SK-N-SH treated with all-trans-retinoic acid at 6 μM for 48 hours (cell line): Measurements from ENCODE around the gene PLCL2.

Experiments
- ATAC-seq: fragments of 200-7000 bp; cut with Tn5 transposase; 3 replicates; pipeline ENCODE4 v1.9.1; 2020; ENCODE audit warnings: mild to moderate bottlenecking, moderate library complexity
- ARNTL ChIP-seq: fragments of 450-650 bp; formaldehyde crosslinking; IDR thresholded peaks from 2 replicates; pipeline ENCODE4 v1.5.0; 2020; ENCODE audit warnings: low read depth, mild to moderate bottlenecking, moderate library complexity, borderline replicate concordance
- BACH2 ChIP-seq: fragments of 250-450 bp; sonication (Bioruptor Pico); IDR thresholded peaks from 2 replicates; pipeline ENCODE4 v1.9.0; 2021; ENCODE audit warnings: mild to moderate bottlenecking, borderline replicate concordance
- CREB5 ChIP-seq: fragments of 250-450 bp; sonication (Bioruptor Pico); IDR thresholded peaks from 2 replicates; pipeline ENCODE4 v1.5.1; 2020; ENCODE audit warnings: low read depth, mild to moderate bottlenecking, moderate library complexity
- CSDC2 ChIP-seq: fragments of 250-450 bp; sonication (Bioruptor Pico); IDR thresholded peaks from 2 replicates; pipeline ENCODE4 v1.5.0; 2020; ENCODE audit warnings: mild to moderate bottlenecking, moderate library complexity
- CSRNP3 ChIP-seq: fragments of 250-450 bp; sonication (Bioruptor Pico); IDR thresholded peaks from 2 replicates; pipeline ENCODE4 v1.5.1; 2021; ENCODE audit warnings: mild to moderate bottlenecking, moderate library complexity
- ESRRG ChIP-seq: fragments of 250-450 bp; sonication (Bioruptor Pico); IDR thresholded peaks from 2 replicates; pipeline ENCODE4 v1.6.1; 2021; ENCODE audit warnings: mild to moderate bottlenecking
- GLIS3 ChIP-seq: fragments of 250-450 bp; sonication (Bioruptor Pico); IDR thresholded peaks from 2 replicates; pipeline ENCODE4 v1.5.0; 2020; ENCODE audit warnings: mild to moderate bottlenecking, moderate library complexity
- ISL1 ChIP-seq: fragments of 250-450 bp; sonication (Bioruptor Pico); IDR thresholded peaks from 2 replicates; pipeline ENCODE4 v2.1.2; 2022; ENCODE audit warnings: mild to moderate bottlenecking, moderate library complexity
- OSR1 ChIP-seq: fragments of 250-450 bp; sonication (Bioruptor Pico); IDR thresholded peaks from 2 replicates; pipeline ENCODE4 v1.8.0; 2022; ENCODE audit warnings: moderate library complexity, mild to moderate bottlenecking, inconsistent platforms
- PATZ1 ChIP-seq: fragments of 250-450 bp; sonication (Bioruptor Pico); IDR thresholded peaks from 2 replicates; pipeline ENCODE4 v1.8.0; 2020; ENCODE audit warnings: mild to moderate bottlenecking, moderate library complexity, borderline replicate concordance
- POU6F1 ChIP-seq: fragments of 250-450 bp; sonication (Bioruptor Pico); IDR thresholded peaks from 2 replicates; pipeline ENCODE4 v1.8.0; 2021; ENCODE audit warnings: low read depth, mild to moderate bottlenecking, moderate library complexity, borderline replicate concordance
- RARB ChIP-seq: fragments of 250-450 bp; sonication (Bioruptor Pico); IDR thresholded peaks from 2 replicates; pipeline ENCODE4 v1.8.0; 2021; ENCODE audit warnings: mild to moderate bottlenecking, moderate library complexity
- SNAI2 ChIP-seq: fragments of 250-450 bp; sonication (Bioruptor Pico); IDR thresholded peaks from 2 replicates; pipeline ENCODE4 v1.5.0; 2020; ENCODE audit warnings: mild to moderate bottlenecking, moderate library complexity
- TCF4 ChIP-seq: fragments of 250-450 bp; sonication (Bioruptor Pico); IDR thresholded peaks from 2 replicates; pipeline ENCODE4 v1.8.0; 2021; ENCODE audit warnings: mild to moderate bottlenecking, moderate library complexity, borderline replicate concordance
- TOX ChIP-seq: fragments of 250-450 bp; sonication (Bioruptor Pico); IDR thresholded peaks from 2 replicates; pipeline ENCODE4 v1.8.0; 2021; ENCODE audit warnings: mild to moderate bottlenecking, moderate library complexity, borderline replicate concordance
- TSHZ2 ChIP-seq: fragments of 250-450 bp; sonication (Bioruptor Pico); IDR thresholded peaks from 2 replicates; pipeline ENCODE4 v1.5.0; 2020; ENCODE audit warnings: mild to moderate bottlenecking, moderate library complexity
- ZC3H10 ChIP-seq: fragments of 250-450 bp; sonication (Bioruptor Pico); IDR thresholded peaks from 2 replicates; pipeline ENCODE4 v1.5.1; 2021; ENCODE audit warnings: mild to moderate bottlenecking, moderate library complexity
- ZFP3 ChIP-seq: fragments of 250-450 bp; sonication (Bioruptor Pico); IDR thresholded peaks from 2 replicates; pipeline ENCODE4 v1.5.0; 2020; ENCODE audit warnings: mild to moderate bottlenecking, moderate library complexity
- ZFP30 ChIP-seq: fragments of 450-650 bp; formaldehyde crosslinking; IDR thresholded peaks from 2 replicates; pipeline ENCODE4 v1.5.0; 2022; ENCODE audit warnings: mild to moderate bottlenecking, moderate library complexity
- ZNF565 ChIP-seq: fragments of 450-650 bp; formaldehyde crosslinking; conservative IDR thresholded peaks from 2 replicates; pipeline ENCODE4 v1.5.0; 2020; ENCODE audit warnings: low read depth, mild to moderate bottlenecking, moderate library complexity
- ZNF70 ChIP-seq: fragments of 450-650 bp; formaldehyde crosslinking; IDR thresholded peaks from 2 replicates; pipeline ENCODE4 v1.5.0; 2020; ENCODE audit warnings: mild to moderate bottlenecking, moderate library complexity
- ZNF8 ChIP-seq: fragments of 450-650 bp; formaldehyde crosslinking; IDR thresholded peaks from 2 replicates; pipeline ENCODE4 v1.5.0; 2020; ENCODE audit warnings: mild to moderate bottlenecking, moderate library complexity

The PLCL2 gene

GRCh38 chr3:17078926-17079465 lies 194.2 kb downstream of the PLCL2 start (continued):
- no peak for TF ChIP-seq CREB5
- TF ChIP-seq TSHZ2 (CRISPR knock-in tag), result no peak
- no peak for TF ChIP-seq CSDC2
- TF ChIP-seq TCF4 (CRISPR knock-in tag), result no peak
- no peak for TF ChIP-seq BACH2 (CRISPR knock-in tag)

- no peak for TF ChIP-seq ZNF8 (CRISPR knock-in tag)
- TF ChIP-seq OSR1 (CRISPR knock-in tag), result no peak
- no peak for TF ChIP-seq ZC3H10
- no peak for TF ChIP-seq GLIS3
- TF ChIP-seq ZFP3 (CRISPR knock-in tag), result no peak
- TF ChIP-seq TCF4 (CRISPR knock-in tag), result no peak
- TF ChIP-seq ARNTL, result no peak
- no peak for TF ChIP-seq ESRRG (CRISPR knock-in tag)
- no peak for TF ChIP-seq ZNF70 (CRISPR knock-in tag)
- ATAC-seq, result no peak
Measured at GRCh38 chr3:17079933-17080332, 195.2 kb downstream of the PLCL2 start.

GRCh38 chr3:17081520-17081919 lies 196.8 kb downstream of the PLCL2 start:
- no peak for TF ChIP-seq BACH2 (CRISPR knock-in tag)
- TF ChIP-seq ZNF70 (CRISPR knock-in tag), result no peak
- TF ChIP-seq ISL1 (CRISPR knock-in tag), result no peak
- no peak for TF ChIP-seq ZNF8 (CRISPR knock-in tag)
- no peak for TF ChIP-seq CSDC2
- TF ChIP-seq ZFP3 (CRISPR knock-in tag), result no peak
- TF ChIP-seq CREB5, result no peak
- TF ChIP-seq POU6F1 (CRISPR knock-in tag), result no peak
- TF ChIP-seq TOX (CRISPR knock-in tag), result no peak
- TF ChIP-seq ZC3H10, result no peak
- no peak for TF ChIP-seq CSRNP3
- TF ChIP-seq PATZ1 (CRISPR knock-in tag), result no peak
- TF ChIP-seq ZNF565 (CRISPR knock-in tag), result no peak
- TF ChIP-seq ARNTL, result no peak
- no peak for TF ChIP-seq GLIS3
- no peak for TF ChIP-seq RARB (CRISPR knock-in tag)
- no peak for TF ChIP-seq SNAI2
- TF ChIP-seq ZFP30 (CRISPR knock-in tag), result no peak
- ATAC-seq, result no peak
